Hepatocyte (in vitro differentiated cells): Measurements from ENCODE around the gene NFKBIZ. TPM values are rescaled to one million over a fixed set of nuclear protein-coding genes. Genes with fewer than 3 reads are reported as not detected.

Experiments used
- DNase-seq: peaks from one replicate; pipeline ENCODE4 v3.0.0-alpha.2; 2016; ENCODE audit warnings: low spot score
- H2AFZ ChIP-seq: fragments of 200-600 bp; sonication (generic); 2 replicates; pipeline ENCODE4 v1.6.0; 2016; ENCODE audit warnings: antibody characterized with exemption, mild to moderate bottlenecking
- H3K27ac ChIP-seq: fragments of 200-600 bp; sonication (generic); 2 replicates; pipeline ENCODE4 v1.5.1; 2016; ENCODE audit warnings: mild to moderate bottlenecking
- H3K27me3 ChIP-seq: fragments of 200-600 bp; sonication (generic); 2 replicates; pipeline ENCODE4 v1.6.1; 2016
- H3K36me3 ChIP-seq: fragments of 200-600 bp; sonication (generic); replicated peaks from 2 replicates; pipeline ENCODE4 v1.5.1; 2016; ENCODE audit warnings: low read depth; ENCODE audit not compliant: insufficient read depth
- H3K4me1 ChIP-seq: fragments of 200-600 bp; sonication (generic); 2 replicates; pipeline ENCODE4 v1.5.1; 2016; ENCODE audit warnings: mild to moderate bottlenecking, moderate library complexity; ENCODE audit not compliant: insufficient read depth
- H3K4me2 ChIP-seq: fragments of 200-600 bp; sonication (generic); 2 replicates; pipeline ENCODE4 v1.6.0; 2016
- H3K4me3 ChIP-seq: fragments of 200-600 bp; sonication (generic); 2 replicates; pipeline ENCODE4 v1.5.1; 2016; ENCODE audit warnings: mild to moderate bottlenecking
- H3K79me2 ChIP-seq: fragments of 200-600 bp; sonication (generic); 2 replicates; pipeline ENCODE4 v1.6.0; 2017; ENCODE audit warnings: mild to moderate bottlenecking
- H3K9me2 ChIP-seq: fragments of 200-600 bp; sonication (generic); replicated peaks from 2 replicates; pipeline ENCODE4 v1.6.0; 2017; ENCODE audit warnings: mild to moderate bottlenecking; ENCODE audit not compliant: insufficient read depth
- H3K9me3 ChIP-seq: fragments of 200-600 bp; sonication (generic); 2 replicates; pipeline ENCODE4 v1.5.1; 2016; ENCODE audit warnings: low read depth, mild to moderate bottlenecking
- H4K20me1 ChIP-seq: fragments of 200-600 bp; sonication (generic); 2 replicates; pipeline ENCODE4 v1.6.0; 2016; ENCODE audit warnings: mild to moderate bottlenecking; ENCODE audit not compliant: insufficient read depth, poor library complexity, severe bottlenecking
- EZH2 ChIP-seq: fragments of 200-600 bp; sonication (generic); IDR thresholded peaks from 2 replicates; pipeline ENCODE4 v1.6.1; 2016; ENCODE audit warnings: antibody characterized with exemption, mild to moderate bottlenecking, borderline replicate concordance
- EZH2phosphoT487 ChIP-seq: fragments of 200-600 bp; sonication (generic); IDR thresholded peaks from one replicate; pipeline ENCODE4 v1.6.1; 2018; ENCODE audit warnings: antibody characterized with exemption, mild to moderate bottlenecking, low read depth, moderate library complexity; ENCODE audit not compliant: unreplicated experiment, severe bottlenecking
- WGBS: methylation state at CpG from one replicate; pipeline ENCODE4 v1.1.6; 2016; ENCODE audit warnings: low lambda C conversion rate; ENCODE audit errors: missing lambda C conversion rate; 5-methylcytosine and 5-hydroxymethylcytosine counted together
- polyA plus RNA-seq: library from polyadenylated mRNA; unstranded; fragments of >200 nt; fragmentation: Nextera tagmentation; extraction: Ambion mirVana; gene quantifications from 2 replicates; pipeline ENCODE4 v1.2.1, GENCODE V29; 2016
- total RNA-seq: library from RNA; depleted of rRNA; stranded (reverse); fragments of >200 nt; gene quantifications from 2 replicates; pipeline ENCODE4 v1.2.3, GENCODE V29; 2014
- TF ChIP-seq, protein P1 (sequence below): fragments of 200-600 bp; sonication (generic); IDR thresholded peaks from 2 replicates; pipeline ENCODE4 v1.5.1; 2016; ENCODE audit warnings: antibody characterized with exemption, mild to moderate bottlenecking; ENCODE audit not compliant: poor library complexity

Gene NFKBIZ
- total and polyA plus RNA-seq, 2 experiments from 2014 or later, result 160 to 182 TPM

DNA sequence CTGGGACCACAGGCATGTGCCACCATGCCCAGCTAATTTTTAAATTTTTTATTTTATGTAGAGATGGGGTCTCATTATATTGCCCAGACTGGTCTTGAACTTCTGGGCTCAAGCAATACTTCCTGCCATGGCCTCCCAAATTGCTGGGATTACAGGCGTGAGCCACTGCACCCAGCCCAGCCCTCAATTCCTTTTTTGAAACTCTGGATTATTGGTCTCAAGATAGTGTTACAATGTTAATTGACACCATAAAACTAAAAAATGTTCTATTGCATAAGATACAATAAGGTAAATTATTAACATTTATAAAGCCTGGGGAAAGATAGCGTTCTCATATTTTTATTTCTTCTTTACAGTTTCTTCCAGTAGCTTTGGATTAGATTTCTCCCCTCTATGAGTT is 3.9 kb upstream of the NFKBIZ start:
- TF ChIP-seq EZH2 (no peak), EZH2phosphoT487 (no peak)
- TF ChIP-seq, protein P1, sequence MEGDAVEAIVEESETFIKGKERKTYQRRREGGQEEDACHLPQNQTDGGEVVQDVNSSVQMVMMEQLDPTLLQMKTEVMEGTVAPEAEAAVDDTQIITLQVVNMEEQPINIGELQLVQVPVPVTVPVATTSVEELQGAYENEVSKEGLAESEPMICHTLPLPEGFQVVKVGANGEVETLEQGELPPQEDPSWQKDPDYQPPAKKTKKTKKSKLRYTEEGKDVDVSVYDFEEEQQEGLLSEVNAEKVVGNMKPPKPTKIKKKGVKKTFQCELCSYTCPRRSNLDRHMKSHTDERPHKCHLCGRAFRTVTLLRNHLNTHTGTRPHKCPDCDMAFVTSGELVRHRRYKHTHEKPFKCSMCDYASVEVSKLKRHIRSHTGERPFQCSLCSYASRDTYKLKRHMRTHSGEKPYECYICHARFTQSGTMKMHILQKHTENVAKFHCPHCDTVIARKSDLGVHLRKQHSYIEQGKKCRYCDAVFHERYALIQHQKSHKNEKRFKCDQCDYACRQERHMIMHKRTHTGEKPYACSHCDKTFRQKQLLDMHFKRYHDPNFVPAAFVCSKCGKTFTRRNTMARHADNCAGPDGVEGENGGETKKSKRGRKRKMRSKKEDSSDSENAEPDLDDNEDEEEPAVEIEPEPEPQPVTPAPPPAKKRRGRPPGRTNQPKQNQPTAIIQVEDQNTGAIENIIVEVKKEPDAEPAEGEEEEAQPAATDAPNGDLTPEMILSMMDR, result no peak
- H3K79me2 ChIP-seq, result peaks cover 17% of the 10 kb centered on the region
- peaks cover 12% of the 10 kb centered on the region for H3K4me1 ChIP-seq
- peaks cover 5% of the 10 kb centered on the region for H4K20me1 ChIP-seq
- peak overlapping the region; percentile 94 for H3K27ac ChIP-seq
- H3K4me3 ChIP-seq, result no peak overlapping the region
- H3K36me3 ChIP-seq, result no peaks in the 10 kb centered on the region
- H3K9me2 ChIP-seq, result no peaks in the 10 kb centered on the region
- WGBS, result 74% methylated on average over 2 of the region's 2 CpGs
- DNase-seq, result no peak
- H3K4me2 ChIP-seq, result no peak overlapping the region
- no peaks in the 10 kb centered on the region for H3K27me3 ChIP-seq
- H2AFZ ChIP-seq, result no peak overlapping the region
- H3K9me3 ChIP-seq, result no peaks in the 10 kb centered on the region

DNA sequence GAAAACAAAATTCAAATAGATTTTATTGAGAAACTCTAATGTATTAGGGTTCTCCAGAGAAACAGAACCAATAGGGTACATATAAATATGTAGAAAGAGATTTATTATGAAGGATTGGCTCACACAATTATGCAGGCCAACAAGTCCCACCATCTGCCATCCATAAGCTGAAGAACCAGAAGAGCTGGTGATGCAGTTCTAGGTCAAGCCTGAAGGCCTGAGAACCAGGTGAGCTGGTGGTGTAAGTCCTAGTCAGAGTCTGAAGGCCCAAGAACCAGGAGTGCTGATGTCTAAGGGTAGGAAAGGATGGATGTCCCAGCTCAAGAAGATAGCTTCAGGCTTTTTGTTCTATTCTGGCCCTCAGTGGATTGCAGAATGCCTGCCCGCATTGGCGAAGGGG is 2.6 kb upstream of the NFKBIZ start:
- Histone ChIP-seq H3K79me2 (peaks cover 30% of the 10 kb centered on the region), H3K9me2 (no peaks in the 10 kb centered on the region), H3K27me3 (no peaks in the 10 kb centered on the region), H3K36me3 (no peaks in the 10 kb centered on the region), H4K20me1 (peaks cover 18% of the 10 kb centered on the region), H3K4me1 (peaks cover 12% of the 10 kb centered on the region), H3K27ac (peak overlapping the region; percentile 94), H3K4me3 (no peak overlapping the region), H3K9me3 (no peaks in the 10 kb centered on the region), H3K4me2 (no peak overlapping the region), H2AFZ (no peak overlapping the region)
- no peak for TF ChIP-seq EZH2phosphoT487
- TF ChIP-seq EZH2, result no peak
- TF ChIP-seq, protein P1, result no peak
- DNase-seq, result no peak
- 92% methylated on average over 2 of the region's 2 CpGs for WGBS

DNA sequence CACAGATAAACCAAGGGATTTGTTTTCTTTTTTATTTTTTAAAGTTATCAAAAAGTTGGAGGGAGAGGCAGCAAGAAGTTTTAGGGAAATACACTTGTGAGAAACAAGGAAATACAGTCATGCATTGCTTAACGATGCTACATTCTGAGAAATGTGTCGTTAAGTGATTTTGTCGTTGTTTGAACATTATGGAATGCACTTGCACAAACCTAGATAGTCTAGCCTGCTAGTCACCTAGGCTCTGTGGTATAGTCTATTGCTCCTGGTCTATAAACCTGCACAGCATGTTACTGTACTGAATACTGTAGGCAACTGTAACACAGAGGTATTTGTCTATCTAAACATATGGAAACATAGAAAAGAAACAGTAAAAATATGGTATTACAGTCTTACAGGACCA is 2.0 kb upstream of the NFKBIZ start:
- Histone ChIP-seq H3K36me3 (no peaks in the 10 kb centered on the region), H3K4me1 (peaks cover 12% of the 10 kb centered on the region), H3K4me2 (peak overlapping the region; percentile 78), H3K27ac (peak overlapping the region; percentile 94), H3K9me2 (no peaks in the 10 kb centered on the region), H3K9me3 (no peaks in the 10 kb centered on the region), H3K27me3 (no peaks in the 10 kb centered on the region), H2AFZ (no peak overlapping the region), H3K4me3 (no peak overlapping the region), H4K20me1 (peaks cover 24% of the 10 kb centered on the region), H3K79me2 (peaks cover 36% of the 10 kb centered on the region)
- 74% methylated on average over 3 of the region's 3 CpGs for WGBS
- TF ChIP-seq, protein P1, result no peak
- no peak for TF ChIP-seq EZH2
- TF ChIP-seq EZH2phosphoT487, result no peak
- no peak for DNase-seq

DNA sequence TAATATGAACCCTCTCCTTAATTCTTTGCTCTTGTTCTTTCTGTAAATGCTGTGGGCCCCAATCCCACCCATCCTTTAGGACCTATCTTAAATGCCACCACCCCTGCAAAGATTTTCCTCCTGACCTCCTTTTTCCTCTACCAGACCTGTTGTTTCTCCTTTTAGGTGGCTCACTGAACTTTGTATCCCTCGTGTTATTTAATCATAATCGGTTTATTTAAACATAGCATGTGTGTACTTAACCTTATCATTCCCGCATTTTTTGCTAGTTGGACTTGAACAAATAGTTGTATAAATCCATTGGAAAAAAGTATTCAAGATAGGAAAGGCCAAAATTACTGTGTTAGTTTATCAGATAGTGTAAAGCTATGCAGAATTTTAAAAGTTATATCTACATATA is 988 bp upstream of the NFKBIZ start:
- H3K36me3 ChIP-seq, result peaks cover 7% of the 10 kb centered on the region
- WGBS, result 40% methylated on average over 3 of the region's 3 CpGs
- H3K4me2 ChIP-seq, result peak overlapping the region; percentile 78
- H3K27ac ChIP-seq, result peak overlapping the region; percentile 94
- no peaks in the 10 kb centered on the region for H3K9me3 ChIP-seq
- peaks cover 46% of the 10 kb centered on the region for H3K79me2 ChIP-seq
- no peak for DNase-seq
- H3K4me3 ChIP-seq, result peak overlapping the region; percentile 10
- peaks cover 34% of the 10 kb centered on the region for H4K20me1 ChIP-seq
- no peak overlapping the region for H2AFZ ChIP-seq
- H3K9me2 ChIP-seq, result no peaks in the 10 kb centered on the region
- TF ChIP-seq EZH2phosphoT487 (no peak), EZH2 (no peak)
- TF ChIP-seq, protein P1, result no peak
- H3K4me1 ChIP-seq, result peaks cover 12% of the 10 kb centered on the region
- H3K27me3 ChIP-seq, result no peaks in the 10 kb centered on the region
